AG09319 (cell line): ENCODE results near the gene SARDH.

Experiments used
- DNase-seq: peaks from one replicate; pipeline ENCODE4 v3.0.0-alpha.2; 2010; ENCODE audit warnings: low read depth; ENCODE audit errors: extremely low read depth
- CTCF ChIP-seq: IDR thresholded peaks from 2 replicates; pipeline ENCODE4 v1.5.1; 2011; ENCODE audit warnings: low read depth, mild to moderate bottlenecking, inconsistent platforms, low read length, moderate library complexity

Gene SARDH

GRCh38 chr9:133673258-133673655 is 64.9 kb downstream of the SARDH start:
- no peak for TF ChIP-seq CTCF

DNA sequence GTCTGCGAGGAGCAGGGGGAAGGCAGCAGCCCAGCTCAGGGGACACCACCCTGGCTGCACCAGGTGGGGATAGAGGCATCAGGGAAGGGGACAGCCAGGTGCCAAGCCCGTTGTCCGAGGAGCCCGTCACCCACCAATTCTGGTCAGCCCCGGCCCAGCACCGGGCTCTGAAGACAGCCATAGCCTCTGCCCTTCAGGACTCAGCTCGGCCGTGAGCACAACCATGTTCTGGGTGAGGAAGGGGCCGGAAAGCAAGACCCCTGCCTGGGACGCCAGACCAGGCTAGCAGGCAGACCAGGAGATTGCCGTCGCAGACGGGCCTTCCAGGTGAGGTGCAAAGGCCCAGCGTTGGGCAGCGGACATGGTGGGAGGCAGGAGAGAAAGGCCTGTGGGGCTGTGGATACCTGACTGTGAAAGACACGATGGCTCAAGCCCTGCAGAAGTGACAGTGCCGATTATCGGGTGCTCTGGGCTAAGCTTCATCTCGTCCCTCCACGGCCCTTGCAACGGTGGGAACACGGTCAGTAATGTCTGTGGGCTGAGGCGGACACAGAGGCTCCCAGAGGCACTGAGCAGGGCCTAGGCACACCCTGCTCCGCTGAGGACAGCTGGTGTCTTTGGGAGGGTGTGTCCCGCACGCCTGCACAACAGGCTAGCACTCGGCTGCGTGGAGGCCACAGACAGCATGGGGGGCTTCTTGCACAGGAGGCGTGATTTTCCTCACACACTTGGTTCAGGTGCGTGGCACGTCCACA is 65.5 kb downstream of the SARDH start:
- DNase-seq, result no peak
- no peak for TF ChIP-seq CTCF

More at GRCh38 chr9:133673258-133673655, 64.9 kb downstream of the SARDH start:
- no peak for DNase-seq

GRCh38 chr9:133671371-133671770 is 66.8 kb downstream of the SARDH start:
- TF ChIP-seq CTCF, result no peak
- no peak for DNase-seq

- DNase-seq, result no peak
- TF ChIP-seq CTCF, result no peak
Observed at GRCh38 chr9:133670466-133670865, 67.7 kb downstream of the SARDH start.

GRCh38 chr9:133669182-133669801 is 68.9 kb downstream of the SARDH start:
- TF ChIP-seq CTCF, result no peak
- DNase-seq, result no peak

DNA sequence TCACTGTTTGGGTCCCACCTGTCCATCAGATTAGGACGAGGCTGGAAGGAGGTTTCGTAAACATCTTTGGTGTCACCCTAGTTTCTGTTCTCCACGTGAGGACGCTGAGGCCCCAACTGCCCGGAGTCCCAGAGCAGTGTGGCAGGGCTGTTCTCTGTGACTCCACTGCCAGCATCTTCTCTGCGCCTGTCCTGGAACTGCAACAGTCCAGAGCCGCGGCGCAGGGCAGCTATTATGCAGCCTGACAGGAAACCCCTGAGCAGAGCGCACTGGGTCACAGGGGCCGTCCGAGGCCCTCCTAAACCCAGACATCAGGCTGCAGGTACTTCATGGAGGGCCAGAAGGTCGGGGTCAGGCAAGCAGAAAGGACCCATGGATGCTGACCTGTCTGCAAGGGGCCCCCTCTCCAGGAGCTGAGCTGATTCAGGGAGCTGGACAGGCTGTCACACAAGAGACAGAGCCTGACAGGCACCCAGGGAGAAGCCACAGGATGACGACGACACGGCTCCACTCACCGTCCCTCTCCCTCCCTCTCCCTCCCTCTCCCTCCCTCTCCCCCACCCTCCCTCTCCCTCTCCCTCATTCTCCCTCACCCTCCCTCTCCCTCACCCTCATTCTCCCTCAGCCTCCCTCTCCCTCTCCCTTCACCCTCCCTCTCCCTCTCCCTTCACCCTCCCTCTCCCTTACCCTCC is 70.2 kb downstream of the SARDH start:
- no peak for TF ChIP-seq CTCF
- no peak for DNase-seq

DNA sequence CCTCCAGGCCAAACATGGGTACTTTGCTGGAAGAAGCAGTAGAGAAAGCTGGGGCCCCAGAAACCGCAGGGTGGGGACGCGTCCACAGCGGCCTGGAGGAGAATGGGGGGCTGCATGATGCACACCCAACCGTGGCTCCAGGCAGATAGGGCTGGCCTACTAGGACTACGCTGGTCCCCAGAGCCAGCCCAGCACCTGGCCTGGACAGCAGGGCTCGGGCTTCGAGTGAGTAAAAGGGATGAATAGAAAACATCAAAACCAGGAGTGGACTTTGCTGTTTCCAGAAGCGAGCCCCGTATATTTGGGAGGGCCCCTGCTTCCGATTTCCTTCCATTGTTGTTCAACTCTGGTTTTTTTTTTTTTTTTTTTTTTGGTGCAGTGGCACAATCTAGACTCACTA is 71.3 kb downstream of the SARDH start:
- no peak for TF ChIP-seq CTCF
- no peak for DNase-seq
